Psoas muscle (tissue), 8 donors: ENCODE measurements around the gene OR51I2. TPM values are rescaled to one million over a fixed set of nuclear protein-coding genes. Genes with fewer than 3 reads are reported as not detected.

ENCODE experiments used
- ATAC-seq, 4 donors: fragments of 200-7000 bp; cut with Tn5 transposase; one replicate each; pipeline ENCODE4 v1.9.1; 2020; ENCODE audit warnings: moderate library complexity in 3 of 4, mild to moderate bottlenecking in 2 of 4
- DNase-seq, 2 donors: peaks; one replicate each; pipeline ENCODE4 v3.0.0-alpha.2; 2020
- H3K27ac ChIP-seq: fragments of 200-600 bp; one replicate; pipeline ENCODE4 v1.8.0; 2022
- H3K27me3 ChIP-seq, 3 donors: fragments of 200-600 bp in 1 of 3; one replicate each; pipeline versions ENCODE4 v1.6.1 to v1.8.0; 2013 to 2022; ENCODE audit warnings: low read length in 2 of 3, mild to moderate bottlenecking in 2 of 3, moderate library complexity in 1 of 3; ENCODE audit not compliant: insufficient read depth in 3 of 3
- H3K36me3 ChIP-seq, 2 donors: fragments of 200-600 bp in 1 of 2; one replicate each; pipeline versions ENCODE4 v1.6.1 to v1.8.0; 2013 to 2022; ENCODE audit warnings: low read depth in 1 of 2, mild to moderate bottlenecking in 1 of 2, moderate library complexity in 1 of 2; ENCODE audit not compliant: insufficient read depth in 1 of 2
- H3K4me1 ChIP-seq: fragments of 200-600 bp; one replicate; pipeline ENCODE4 v1.8.0; 2022
- H3K4me3 ChIP-seq: fragments of 200-600 bp; one replicate; pipeline ENCODE4 v1.8.0; 2022; ENCODE audit warnings: mild to moderate bottlenecking
- H3K9me3 ChIP-seq: fragments of 200-600 bp; one replicate; pipeline ENCODE4 v1.8.0; 2022
- WGBS, 3 donors: extraction: QIAGEN DNeasy Blood & Tissue Kit; methylation state at CpG; one replicate each; pipeline versions ENCODE4 v1.1.6 to v1.1.7; 2013; 5-methylcytosine and 5-hydroxymethylcytosine counted together
- intact Hi-C, 2 donors: fragments of 100-400 bp; cut with DNase I; formaldehyde crosslinking; loops; one replicate each; pipeline versions ENCODE4 v1.11.0 to v1.14.2; 2022
- long read RNA-seq, 2 donors: library from polyadenylated mRNA; unstranded; transcript quantifications; one replicate each; pipeline ENCODE4 v2.0.0, GENCODE V29; 2021
- polyA plus RNA-seq, 3 donors: library from polyadenylated mRNA; stranded (reverse); fragments of 200-250 nt; gene quantifications; one replicate each; pipeline ENCODE4 v1.2.3, GENCODE V29; 2013
- total RNA-seq, 4 donors: library from RNA; stranded (reverse); fragmentation: NEBNext Ultra II Directional in 2 of 4; extraction: Animal tissue kit (Norgen Biotek cat#: 25700) in 2 of 4; gene quantifications; one replicate each; pipeline versions ENCODE4 v1.2.1 to v1.2.4, GENCODE V29; 2021 to 2023
- TF ChIP-seq, protein P1 (sequence below): fragments of 200-600 bp; IDR thresholded peaks from one replicate; pipeline ENCODE4 v1.8.0; 2022; ENCODE audit warnings: antibody characterized with exemption
- donor health status: healthy with polysubstance abuse.
- donor health status: DM: no; HTN: no; CAD: no; lungs with moderate emphysema.
- donor health status: Bipolar disorder and iron deficiency.
- donor health status: healthy.
- donor health status: DM: yes; HTN: yes; CAD: no.
- donor health status: DM: no; HTN: no; CAD: no.
- donor health status: DM: no; HTN: no; CAD: no.
- donor health status: DM: yes; HTN: yes; CAD: no.

OR51I2 gene, protein sequence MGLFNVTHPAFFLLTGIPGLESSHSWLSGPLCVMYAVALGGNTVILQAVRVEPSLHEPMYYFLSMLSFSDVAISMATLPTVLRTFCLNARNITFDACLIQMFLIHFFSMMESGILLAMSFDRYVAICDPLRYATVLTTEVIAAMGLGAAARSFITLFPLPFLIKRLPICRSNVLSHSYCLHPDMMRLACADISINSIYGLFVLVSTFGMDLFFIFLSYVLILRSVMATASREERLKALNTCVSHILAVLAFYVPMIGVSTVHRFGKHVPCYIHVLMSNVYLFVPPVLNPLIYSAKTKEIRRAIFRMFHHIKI
- total RNA-seq, result not detected
- polyA plus RNA-seq, result not detected
- long read RNA-seq, donor 1, result 0 reads
- long read RNA-seq, donor 2, result 0 reads

DNA sequence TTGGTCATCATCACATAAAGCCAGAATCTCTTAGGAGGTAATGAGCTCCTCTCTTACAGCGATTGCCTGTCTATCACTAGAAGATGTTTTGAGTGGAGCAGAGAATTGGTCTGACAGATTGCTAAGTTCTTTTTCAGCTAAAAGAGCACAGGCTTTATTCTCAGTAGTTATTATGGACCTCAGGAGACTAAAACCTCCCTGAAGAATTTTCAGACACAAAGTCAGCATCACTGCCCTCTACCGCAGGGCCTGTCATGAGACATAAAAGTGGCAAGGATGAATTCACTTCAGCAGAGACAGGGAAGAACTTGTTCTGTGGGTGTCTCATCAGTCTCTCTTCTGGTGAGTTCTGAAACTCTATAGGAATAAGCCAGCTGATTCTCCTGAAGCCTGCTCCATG lies at the start of gene OR51I2:
TSS of gene OR51I2 (plus strand) at position 301 of the 400 bp plus-strand sequence. CDS start 4,166 bp downstream, outside the sequence.
- Histone ChIP-seq H3K4me1 (no peaks in the 10 kb centered on the region), H3K27me3 (no peaks in the 10 kb centered on the region), H3K4me3 (no peak within 1 kb of the TSS), H3K9me3 (no peaks in the 10 kb centered on the region), H3K36me3 (no peaks in the 10 kb centered on the region), H3K27ac (no peak within 1 kb of the TSS)
- 89 to 92% (median 92%) methylated on average over 2 of the region's 2 CpGs for WGBS, 3 donors
- TF ChIP-seq, protein P1, sequence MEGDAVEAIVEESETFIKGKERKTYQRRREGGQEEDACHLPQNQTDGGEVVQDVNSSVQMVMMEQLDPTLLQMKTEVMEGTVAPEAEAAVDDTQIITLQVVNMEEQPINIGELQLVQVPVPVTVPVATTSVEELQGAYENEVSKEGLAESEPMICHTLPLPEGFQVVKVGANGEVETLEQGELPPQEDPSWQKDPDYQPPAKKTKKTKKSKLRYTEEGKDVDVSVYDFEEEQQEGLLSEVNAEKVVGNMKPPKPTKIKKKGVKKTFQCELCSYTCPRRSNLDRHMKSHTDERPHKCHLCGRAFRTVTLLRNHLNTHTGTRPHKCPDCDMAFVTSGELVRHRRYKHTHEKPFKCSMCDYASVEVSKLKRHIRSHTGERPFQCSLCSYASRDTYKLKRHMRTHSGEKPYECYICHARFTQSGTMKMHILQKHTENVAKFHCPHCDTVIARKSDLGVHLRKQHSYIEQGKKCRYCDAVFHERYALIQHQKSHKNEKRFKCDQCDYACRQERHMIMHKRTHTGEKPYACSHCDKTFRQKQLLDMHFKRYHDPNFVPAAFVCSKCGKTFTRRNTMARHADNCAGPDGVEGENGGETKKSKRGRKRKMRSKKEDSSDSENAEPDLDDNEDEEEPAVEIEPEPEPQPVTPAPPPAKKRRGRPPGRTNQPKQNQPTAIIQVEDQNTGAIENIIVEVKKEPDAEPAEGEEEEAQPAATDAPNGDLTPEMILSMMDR, result no peak
- DNase-seq (no peak), ATAC-seq (no peak)
- intact Hi-C loops, result no loop called here

DNA sequence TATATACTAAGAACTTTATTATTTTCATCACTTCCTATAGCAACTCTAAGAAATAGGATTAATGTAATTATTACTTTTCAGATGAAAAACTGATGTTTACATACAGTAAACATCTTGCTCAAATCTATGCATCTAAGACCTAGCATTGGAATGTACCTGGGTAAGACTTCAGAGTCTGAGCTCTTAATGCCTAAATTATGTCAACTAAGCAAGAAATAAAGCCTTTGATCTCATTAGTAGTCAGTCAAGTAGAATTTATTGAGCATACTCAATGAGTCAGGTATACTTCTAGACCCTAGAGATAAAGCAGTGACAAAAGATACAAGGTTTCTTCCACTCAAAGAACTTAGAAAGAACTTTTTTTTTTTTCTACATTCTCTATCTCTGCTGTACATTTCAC lies 44.0 kb upstream of the OR51I2 start:
- Histone ChIP-seq H3K4me1 (no peaks in the 10 kb centered on the region), H3K36me3 (no peaks in the 10 kb centered on the region), H3K27ac (no peak overlapping the region), H3K9me3 (no peaks in the 10 kb centered on the region), H3K4me3 (no peak overlapping the region), H3K27me3 (no peaks in the 10 kb centered on the region)
- intact Hi-C loops, result no loop called here
- DNase-seq (no peak), ATAC-seq (no peak)
- TF ChIP-seq, protein P1, result no peak

DNA sequence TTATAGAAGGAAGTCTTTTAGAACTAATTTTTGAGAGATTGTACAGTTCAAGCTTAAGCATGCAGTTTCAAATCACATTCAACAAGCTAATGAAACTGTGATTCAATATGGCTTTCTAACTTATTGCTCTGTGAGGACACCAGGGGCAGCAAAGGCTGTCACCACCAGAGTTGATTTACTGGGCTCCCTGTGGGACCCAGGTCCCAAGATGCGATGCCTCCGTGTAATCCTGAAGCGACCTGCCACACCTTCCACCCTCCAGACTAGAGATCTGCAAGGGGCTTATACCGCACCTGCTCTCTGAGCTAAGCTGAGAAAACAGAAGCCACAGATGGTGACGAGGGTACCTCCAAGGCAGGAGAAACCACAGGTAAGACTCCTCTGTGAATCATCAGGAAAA lies 28.1 kb upstream of the OR51I2 start:
- no peaks in the 10 kb centered on the region for H3K9me3 ChIP-seq
- WGBS, 3 donors, result 47 to 53% (median 48%) methylated on average over 5 of the region's 5 CpGs
- no peak for ATAC-seq
- peaks cover 0 to 1% (median 0%) of the 10 kb centered on the region in 3 donors for H3K27me3 ChIP-seq
- H3K4me3 ChIP-seq, result no peak overlapping the region
- H3K4me1 ChIP-seq, result no peaks in the 10 kb centered on the region
- no peaks in the 10 kb centered on the region for H3K36me3 ChIP-seq
- DNase-seq, result no peak
- TF ChIP-seq, protein P1, result no peak
- H3K27ac ChIP-seq, result no peak overlapping the region
- intact Hi-C loops, result no loop called here

DNA sequence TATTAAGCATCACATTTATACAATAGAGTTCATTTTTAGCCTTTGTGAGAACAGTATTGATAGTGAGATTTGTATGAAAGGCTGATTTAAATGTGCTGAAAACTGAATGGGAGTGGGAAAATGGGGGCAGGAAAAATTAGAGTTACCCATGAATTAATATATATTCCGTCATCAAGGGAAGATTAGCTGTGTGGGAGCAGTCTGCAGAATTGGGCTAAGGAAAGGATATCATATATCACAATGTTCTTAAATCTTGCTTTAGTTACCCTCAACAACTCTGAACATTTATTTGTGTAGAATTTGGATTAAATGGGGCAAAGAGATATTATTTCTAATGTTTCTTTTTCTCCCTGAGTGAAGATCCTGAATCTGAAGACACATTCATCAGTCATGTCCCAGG lies 27.3 kb upstream of the OR51I2 start, which contains the start of gene OR51Q1:
TSS of gene OR51Q1 (plus strand) at position 301 of the 400 bp plus-strand sequence. CDS start at position 391, 90 bp downstream.
- 55 to 76% (median 65%) methylated on average over 1 of the region's 1 CpG for WGBS, 3 donors
- H3K27me3 ChIP-seq, result peaks cover 0 to 1% (median 0%) of the 10 kb centered on the region in 3 donors
- H3K27ac ChIP-seq, result no peak within 1 kb of the TSS
- no peaks in the 10 kb centered on the region for H3K4me1 ChIP-seq
- DNase-seq (no peak), ATAC-seq (no peak)
- intact Hi-C loops, result no loop called here
- no peak within 1 kb of the TSS for H3K4me3 ChIP-seq
- TF ChIP-seq, protein P1, result no peak
- no peaks in the 10 kb centered on the region for H3K9me3 ChIP-seq
- no peaks in the 10 kb centered on the region for H3K36me3 ChIP-seq
